Measurements from ENCODE around the gene VAV3.

- TF ChIP-seq CTCF (IDR thresholded peaks at IDR 0.05 in 4 of 5, conservative IDR thresholded peaks at IDR 0.05 in 1 of 5) (no peak), POLR2A (IDR thresholded peaks at IDR 0.05) (no peak)
These were observed 296.2 kb downstream of the VAV3 start for GRCh38 chr1:107668762-107669161.

All from gastrocnemius medialis (tissue), 4 donors.